Activated T-helper 2 cell treated with anti-CD3 and anti-CD28 coated beads, Interferon-gamma antibody, Interleukin-2, Interleukin-4, amounts not matched to agents 10 μg/mL and 5 μg/mL and 100 μg/mL, durations not matched to agents 14 hours and 24 hours and 36 hours (primary cell): ENCODE data around the gene SCP2. TPM values are rescaled to one million over a fixed set of nuclear protein-coding genes. Genes with fewer than 3 reads are reported as not detected.

Experiments used
- DNase-seq: peaks from one replicate; pipeline ENCODE4 v3.0.0; 2021; ENCODE audit warnings: low spot score
- H3K27ac Mint-ChIP-seq: one replicate; pipeline ENCODE4 v1.8.0; 2021; ENCODE audit warnings: mixed read lengths
- H3K27me3 Mint-ChIP-seq: one replicate; pipeline ENCODE4 v1.8.0; 2021; ENCODE audit warnings: low read depth, mixed read lengths
- H3K36me3 Mint-ChIP-seq: one replicate; pipeline ENCODE4 v1.8.0; 2021; ENCODE audit warnings: low read depth, mixed read lengths
- H3K4me1 Mint-ChIP-seq: one replicate; pipeline ENCODE4 v1.8.0; 2021; ENCODE audit warnings: low read depth, mixed read lengths
- H3K4me3 Mint-ChIP-seq: one replicate; pipeline ENCODE4 v1.8.0; 2021; ENCODE audit warnings: low read depth, mild to moderate bottlenecking, moderate library complexity, mixed read lengths
- H3K9me3 Mint-ChIP-seq: one replicate; pipeline ENCODE4 v1.8.0; 2021; ENCODE audit warnings: mixed read lengths
- intact Hi-C: fragments of 100-400 bp; cut with micrococcal nuclease; formaldehyde crosslinking; loops from one replicate; pipeline ENCODE4 v1.15.1; 2023
- total RNA-seq: library from RNA; stranded (reverse); gene quantifications from 2 replicates; pipeline ENCODE4 v1.2.3, GENCODE V29; 2022

Gene SCP2
- total RNA-seq, 1 donor from 2014 or later, result 66.1 TPM

- Mint-ChIP-seq H3K4me3 (no peak overlapping the region), H3K27me3 (no peaks in the 10 kb centered on the region), H3K4me1 (peaks cover 2% of the 10 kb centered on the region), H3K27ac (no peak overlapping the region), H3K9me3 (no peaks in the 10 kb centered on the region), H3K36me3 (peaks cover 3% of the 10 kb centered on the region)
- no peak for DNase-seq
- intact Hi-C loops, result no loop called here
Observed at GRCh38 chr1:53026254-53026653, 99.2 kb downstream of the SCP2 start.

GRCh38 chr1:53031732-53032131 is 104.7 kb downstream of the SCP2 start:
- Mint-ChIP-seq H3K27me3 (no peaks in the 10 kb centered on the region), H3K4me3 (no peak overlapping the region), H3K36me3 (peaks cover 9% of the 10 kb centered on the region), H3K9me3 (no peaks in the 10 kb centered on the region), H3K27ac (no peak overlapping the region), H3K4me1 (peaks cover 3% of the 10 kb centered on the region)
- DNase-seq, result no peak
- intact Hi-C loops, result no loop called here

GRCh38 chr1:53037159-53037558 is 110.1 kb downstream of the SCP2 start:
- DNase-seq, result no peak
- Mint-ChIP-seq H3K4me3 (no peak overlapping the region), H3K36me3 (peaks cover 20% of the 10 kb centered on the region), H3K27ac (no peak overlapping the region), H3K4me1 (peaks cover 3% of the 10 kb centered on the region), H3K9me3 (no peaks in the 10 kb centered on the region), H3K27me3 (no peaks in the 10 kb centered on the region)
- intact Hi-C loops, result no loop called here

- Mint-ChIP-seq H3K4me3 (no peak overlapping the region), H3K4me1 (peaks cover 3% of the 10 kb centered on the region), H3K36me3 (peaks cover 16% of the 10 kb centered on the region), H3K27me3 (no peaks in the 10 kb centered on the region), H3K9me3 (no peaks in the 10 kb centered on the region), H3K27ac (no peak overlapping the region)
- no peak for DNase-seq
- intact Hi-C loops, result no loop called here
Observed at GRCh38 chr1:53038566-53038965, 111.5 kb downstream of the SCP2 start.

- H3K9me3 Mint-ChIP-seq, result no peaks in the 10 kb centered on the region
- intact Hi-C loops, result no loop called here
- peaks cover 6% of the 10 kb centered on the region for H3K4me1 Mint-ChIP-seq
- no peak overlapping the region for H3K27ac Mint-ChIP-seq
- H3K4me3 Mint-ChIP-seq, result no peak overlapping the region
- no peak for DNase-seq
- peaks cover 27% of the 10 kb centered on the region for H3K36me3 Mint-ChIP-seq
- no peaks in the 10 kb centered on the region for H3K27me3 Mint-ChIP-seq
Observed at GRCh38 chr1:53043271-53043670, 116.2 kb downstream of the SCP2 start.

- Mint-ChIP-seq H3K36me3 (peaks cover 32% of the 10 kb centered on the region), H3K4me3 (no peak overlapping the region), H3K27me3 (no peaks in the 10 kb centered on the region), H3K9me3 (no peaks in the 10 kb centered on the region), H3K27ac (no peak overlapping the region), H3K4me1 (peaks cover 6% of the 10 kb centered on the region)
- intact Hi-C loops, result no loop called here
- DNase-seq, result no peak
Observed at GRCh38 chr1:53044926-53045325, 117.8 kb downstream of the SCP2 start.

- intact Hi-C loops, result no loop called here
- Mint-ChIP-seq H3K4me3 (no peak overlapping the region), H3K27ac (no peak overlapping the region), H3K27me3 (no peaks in the 10 kb centered on the region), H3K9me3 (no peaks in the 10 kb centered on the region), H3K36me3 (peaks cover 32% of the 10 kb centered on the region), H3K4me1 (peaks cover 6% of the 10 kb centered on the region)
- DNase-seq, result no peak
Observed at GRCh38 chr1:53046930-53047329, 119.9 kb downstream of the SCP2 start.

GRCh38 chr1:53047737-53048736 is 121.0 kb downstream of the SCP2 start:
- H3K4me3 Mint-ChIP-seq, result no peak overlapping the region
- H3K36me3 Mint-ChIP-seq, result peaks cover 42% of the 10 kb centered on the region
- no peaks in the 10 kb centered on the region for H3K27me3 Mint-ChIP-seq
- H3K27ac Mint-ChIP-seq, result no peak overlapping the region
- H3K9me3 Mint-ChIP-seq, result no peaks in the 10 kb centered on the region
- intact Hi-C loops, result no loop called here
- H3K4me1 Mint-ChIP-seq, result peaks cover 6% of the 10 kb centered on the region
- DNase-seq, result no peak

GRCh38 chr1:53048960-53049573 is 122.0 kb downstream of the SCP2 start:
- Mint-ChIP-seq H3K4me1 (peaks cover 6% of the 10 kb centered on the region), H3K27me3 (no peaks in the 10 kb centered on the region), H3K9me3 (no peaks in the 10 kb centered on the region), H3K4me3 (no peak overlapping the region), H3K27ac (no peak overlapping the region), H3K36me3 (peaks cover 47% of the 10 kb centered on the region)
- intact Hi-C loops, result no loop called here
- DNase-seq, result no peak

- Mint-ChIP-seq H3K27ac (no peak overlapping the region), H3K9me3 (no peaks in the 10 kb centered on the region), H3K36me3 (peaks cover 48% of the 10 kb centered on the region), H3K27me3 (no peaks in the 10 kb centered on the region), H3K4me3 (no peak overlapping the region), H3K4me1 (peaks cover 6% of the 10 kb centered on the region)
- no peak for DNase-seq
- intact Hi-C loops, result no loop called here
Observed at GRCh38 chr1:53049574-53049967, 122.5 kb downstream of the SCP2 start.

- DNase-seq, result no peak
- Mint-ChIP-seq H3K36me3 (peaks cover 45% of the 10 kb centered on the region), H3K27ac (no peak overlapping the region), H3K27me3 (no peaks in the 10 kb centered on the region), H3K9me3 (no peaks in the 10 kb centered on the region), H3K4me3 (no peak overlapping the region), H3K4me1 (peaks cover 6% of the 10 kb centered on the region)
- intact Hi-C loops, result no loop called here
Observed at GRCh38 chr1:53050310-53050709, 123.2 kb downstream of the SCP2 start.

GRCh38 chr1:53051676-53052075 is 124.6 kb downstream of the SCP2 start:
- intact Hi-C loops, result no loop called here
- H3K9me3 Mint-ChIP-seq, result no peaks in the 10 kb centered on the region
- peaks cover 38% of the 10 kb centered on the region for H3K36me3 Mint-ChIP-seq
- H3K4me1 Mint-ChIP-seq, result peaks cover 6% of the 10 kb centered on the region
- no peak overlapping the region for H3K27ac Mint-ChIP-seq
- H3K27me3 Mint-ChIP-seq, result no peaks in the 10 kb centered on the region
- no peak overlapping the region for H3K4me3 Mint-ChIP-seq
- no peak for DNase-seq

GRCh38 chr1:53057127-53057526 is 130.1 kb downstream of the SCP2 start:
- Mint-ChIP-seq H3K36me3 (peaks cover 16% of the 10 kb centered on the region), H3K4me3 (no peak overlapping the region), H3K27me3 (peaks cover 35% of the 10 kb centered on the region), H3K9me3 (no peaks in the 10 kb centered on the region), H3K4me1 (no peaks in the 10 kb centered on the region), H3K27ac (no peak overlapping the region)
- DNase-seq, result no peak
- intact Hi-C loops, result no loop called here
